Fibroblast of the aortic adventitia (primary cell): Measurements from ENCODE around the gene GRAMD1B. TPM values are rescaled to one million over a fixed set of nuclear protein-coding genes. Genes with fewer than 3 reads are reported as not detected.
"Not testable (repeated sequence)": the region's sequence is repeated elsewhere in the genome, so short reads cannot be mapped to it uniquely, and the experiment has no call there.

Experiments used
- DNase-seq: peaks from one replicate; pipeline ENCODE4 v3.0.0-alpha.2; 2010; ENCODE audit warnings: low read depth
- H3K4me3 ChIP-seq: 2 replicates; pipeline ENCODE4 v1.5.1; 2011; ENCODE audit warnings: low read depth, mild to moderate bottlenecking, control low read depth, low read length, moderate library complexity
- CTCF ChIP-seq: IDR thresholded peaks from 2 replicates; pipeline ENCODE4 v1.5.1; 2011; ENCODE audit warnings: mild to moderate bottlenecking, low read length, control low read depth, inconsistent platforms; ENCODE audit not compliant: insufficient read depth
- total RNA-seq: library from RNA; depleted of rRNA; stranded (reverse); fragments of >200 nt; gene quantifications from 2 replicates; pipeline ENCODE4 v1.2.3, GENCODE V29; 2012; ENCODE audit warnings: low replicate concordance

GRAMD1B gene
- total RNA-seq, 1 donor: 11.0 TPM

DNA sequence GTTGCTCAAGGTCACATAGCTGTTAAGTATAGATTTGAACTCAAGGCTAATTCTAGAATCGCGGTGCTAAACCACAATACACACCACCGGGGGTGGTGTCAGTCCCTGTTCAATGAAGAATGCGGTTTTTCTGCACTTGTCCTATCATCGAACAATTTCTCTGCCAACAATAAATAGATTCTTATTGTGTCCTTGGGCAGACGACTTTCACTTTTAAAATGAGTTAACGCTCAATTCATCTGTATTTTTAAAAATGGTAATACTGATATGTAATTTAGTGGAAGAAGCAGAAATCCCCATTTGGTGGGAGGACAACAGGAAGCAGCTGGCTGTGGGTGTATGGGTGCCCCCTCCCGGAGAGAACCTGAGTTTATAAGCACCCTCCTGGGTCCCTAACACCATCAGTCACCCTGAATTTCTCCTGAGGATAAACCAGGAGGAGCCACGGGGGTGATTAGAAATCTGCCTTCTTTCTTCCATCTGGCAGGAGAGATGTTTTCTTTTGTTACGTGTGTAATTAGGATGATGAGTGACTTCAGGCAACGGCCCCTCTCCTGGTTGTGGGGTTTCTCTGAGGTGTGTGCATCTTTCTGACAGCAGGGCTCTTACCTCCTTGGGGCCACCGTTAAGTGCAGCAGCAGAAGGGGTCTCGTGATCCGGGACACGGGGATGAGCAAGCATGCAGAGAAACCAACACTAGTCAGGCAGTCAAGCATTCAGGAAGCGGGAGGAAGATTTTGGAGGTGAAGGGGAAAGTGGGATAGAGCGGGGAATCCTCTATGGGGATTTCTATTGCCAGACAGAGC, 87.7 kb downstream of the GRAMD1B start:
- no peak overlapping the region for H3K4me3 ChIP-seq
- DNase-seq: no peak
- TF ChIP-seq CTCF: no peak

- no peak overlapping the region for H3K4me3 ChIP-seq
- no peak for DNase-seq
- no peak for TF ChIP-seq CTCF
Observed at GRCh38 chr11:123518496-123519054, 88.5 kb downstream of the GRAMD1B start.

DNA sequence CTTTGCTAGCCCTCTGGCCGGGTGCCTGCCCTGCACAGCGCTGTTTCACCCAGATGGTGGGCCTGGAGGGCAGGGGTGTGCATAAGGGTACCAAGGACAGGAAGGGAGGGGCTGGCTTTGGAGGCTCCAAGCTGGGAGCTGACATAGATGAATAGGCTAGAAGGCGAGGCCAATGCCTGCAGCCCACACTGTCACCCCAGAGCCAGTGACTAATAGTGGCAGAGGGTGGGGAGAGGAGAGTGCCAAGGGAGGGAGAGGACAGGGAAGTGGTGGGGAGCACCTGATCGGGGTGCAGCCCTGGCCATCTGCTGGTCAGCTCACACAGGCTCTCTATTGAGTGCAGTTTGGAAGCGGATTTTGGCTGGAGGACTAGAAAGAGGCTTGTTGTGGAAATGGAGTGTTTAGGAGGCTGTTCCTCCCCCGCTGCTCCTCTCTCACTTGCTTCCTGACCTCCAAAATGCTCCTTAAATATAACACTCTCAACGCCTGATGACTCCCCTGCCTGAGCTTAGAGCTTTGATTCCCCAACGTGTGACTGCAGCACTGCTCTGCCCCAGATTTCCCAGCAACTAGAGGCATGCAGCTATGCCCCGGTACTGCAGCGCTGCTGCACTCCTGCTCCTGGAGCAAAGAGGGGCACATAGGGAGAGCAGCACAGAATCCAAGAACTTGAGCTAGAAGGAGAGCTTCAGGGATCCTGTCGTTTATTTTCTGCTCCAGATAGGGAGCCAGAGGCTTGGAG, 89.2 kb downstream of the GRAMD1B start:
- TF ChIP-seq CTCF: peak; percentile 8
- peak; percentile 40 for DNase-seq
- no peak overlapping the region for H3K4me3 ChIP-seq

GRCh38 chr11:123519797-123520193, 89.7 kb downstream of the GRAMD1B start:
- no peak for TF ChIP-seq CTCF
- DNase-seq: no peak
- no peak overlapping the region for H3K4me3 ChIP-seq

DNA sequence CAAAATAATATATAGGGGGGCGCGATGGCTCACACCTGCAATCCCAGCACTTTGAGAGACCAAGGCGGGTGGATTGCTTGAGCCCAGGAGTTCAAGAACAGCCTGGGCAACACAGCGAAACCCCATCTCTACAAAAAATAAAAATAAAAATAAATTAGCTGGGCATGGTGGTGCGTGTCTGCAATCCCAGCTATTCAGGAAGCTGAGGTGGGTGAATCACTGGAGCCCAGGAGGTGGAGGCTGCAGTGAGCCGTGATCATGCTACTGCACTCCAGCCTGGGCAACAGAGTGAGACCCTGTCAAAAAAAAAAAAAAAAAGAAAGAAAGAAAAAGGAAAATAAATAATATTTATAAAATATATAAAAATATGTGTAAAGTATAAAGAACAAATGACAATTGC, 90.4 kb downstream of the GRAMD1B start:
- DNase-seq, H3K4me3 ChIP-seq: not testable (repeated sequence)

- no peak for DNase-seq
- TF ChIP-seq CTCF: no peak
- no peak overlapping the region for H3K4me3 ChIP-seq
Observed at GRCh38 chr11:123521001-123521400, 90.9 kb downstream of the GRAMD1B start.

DNA sequence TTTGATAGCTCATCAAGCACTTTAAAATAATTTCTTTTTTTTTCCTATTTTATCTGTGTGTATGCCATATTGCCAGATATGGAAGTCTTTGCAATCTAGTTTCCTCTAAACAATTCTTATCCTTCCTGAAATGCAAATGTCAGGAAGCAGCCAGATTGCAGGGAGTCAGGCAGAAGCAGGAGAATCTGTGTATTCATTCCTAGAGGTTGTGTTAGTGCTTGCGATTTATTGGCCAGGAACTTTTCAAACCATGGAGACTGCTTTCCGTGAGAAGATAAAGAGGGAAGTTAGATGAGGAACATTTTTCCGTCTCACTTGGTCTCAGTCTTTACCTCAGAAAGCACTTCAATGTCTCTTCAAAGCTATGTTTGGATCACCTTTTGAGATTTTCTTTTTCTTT, 91.9 kb downstream of the GRAMD1B start:
- TF ChIP-seq CTCF: no peak
- no peak for DNase-seq
- H3K4me3 ChIP-seq: no peak overlapping the region
